ENCODE results near the gene SOAT1.
"Not testable (repeated sequence)": the region's sequence is repeated elsewhere in the genome, so short reads cannot be mapped to it uniquely, and the experiment has no call there.

The SOAT1 gene

GRCh38 chr1:179293340-179294327, at the start of gene SOAT1:
Gene SOAT1 (plus strand): TSS chr1:179293797. CDS start chr1:179302685, 8,888 bp downstream.
- no peak for TF ChIP-seq CTCF (conservative IDR thresholded peaks at IDR 0.05; ENCODE audit: low read depth, low read length)
- DNase-seq (ENCODE audit: low read depth): peak; percentile 70
- peak within 1 kb of the TSS; percentile 79 for H3K4me3 ChIP-seq (ENCODE audit: low read length)

- H3K4me3 ChIP-seq (ENCODE audit: low read length); DNase-seq (ENCODE audit: low read depth): not testable (repeated sequence)
Measured at GRCh38 chr1:179245426-179245825, 48.2 kb upstream of the SOAT1 start.

GRCh38 chr1:179247923-179248322, 45.7 kb upstream of the SOAT1 start:
- H3K4me3 ChIP-seq (ENCODE audit: low read length): no peak overlapping the region
- TF ChIP-seq CTCF (conservative IDR thresholded peaks at IDR 0.05; ENCODE audit: low read depth, low read length): no peak
- DNase-seq (ENCODE audit: low read depth): no peak

GRCh38 chr1:179251675-179252074, 41.9 kb upstream of the SOAT1 start:
- no peak for DNase-seq (ENCODE audit: low read depth)
- no peak overlapping the region for H3K4me3 ChIP-seq (ENCODE audit: low read length)
- TF ChIP-seq CTCF (conservative IDR thresholded peaks at IDR 0.05; ENCODE audit: low read depth, low read length): peak; percentile 56

GRCh38 chr1:179252606-179253005, 41.0 kb upstream of the SOAT1 start:
- no peak for TF ChIP-seq CTCF (conservative IDR thresholded peaks at IDR 0.05; ENCODE audit: low read depth, low read length)

GRCh38 chr1:179253286-179253972, 40.2 kb upstream of the SOAT1 start:
- TF ChIP-seq CTCF (conservative IDR thresholded peaks at IDR 0.05; ENCODE audit: low read depth, low read length): no peak
- no peak for DNase-seq (ENCODE audit: low read depth)
- no peak overlapping the region for H3K4me3 ChIP-seq (ENCODE audit: low read length)

More at GRCh38 chr1:179252606-179253005, 41.0 kb upstream of the SOAT1 start:
- H3K4me3 ChIP-seq (ENCODE audit: low read length): no peak overlapping the region
- no peak for DNase-seq (ENCODE audit: low read depth)

GRCh38 chr1:179262183-179262582, 31.4 kb upstream of the SOAT1 start:
- TF ChIP-seq CTCF (conservative IDR thresholded peaks at IDR 0.05; ENCODE audit: low read depth, low read length): no peak
- no peak overlapping the region for H3K4me3 ChIP-seq (ENCODE audit: low read length)
- no peak for DNase-seq (ENCODE audit: low read depth)

Data from retinal pigment epithelial cell (primary cell).